Glutamatergic neuron (in vitro differentiated cells): ENCODE measurements around the gene CTBP2. TPM values are rescaled to one million over a fixed set of nuclear protein-coding genes. Genes with fewer than 3 reads are reported as not detected.

ENCODE experiments used
- DNase-seq: peaks from one replicate; pipeline ENCODE4 v3.0.0; 2022
- H3K27ac Mint-ChIP-seq: one replicate; pipeline ENCODE4 v1.8.0; 2020; ENCODE audit warnings: mild to moderate bottlenecking, mixed read lengths, inconsistent platforms; ENCODE audit not compliant: unreplicated experiment
- H3K27me3 Mint-ChIP-seq: one replicate; pipeline ENCODE4 v1.8.0; 2020; ENCODE audit warnings: mild to moderate bottlenecking, moderate library complexity, mixed read lengths, inconsistent platforms; ENCODE audit not compliant: unreplicated experiment
- H3K36me3 Mint-ChIP-seq: one replicate; pipeline ENCODE4 v1.8.0; 2020; ENCODE audit warnings: mild to moderate bottlenecking, mixed read lengths, inconsistent platforms; ENCODE audit not compliant: unreplicated experiment
- H3K4me1 Mint-ChIP-seq: one replicate; pipeline ENCODE4 v1.8.0; 2020; ENCODE audit warnings: mild to moderate bottlenecking, low read depth, mixed read lengths, inconsistent platforms; ENCODE audit not compliant: unreplicated experiment
- H3K4me3 Mint-ChIP-seq: one replicate; pipeline ENCODE4 v1.8.0; 2020; ENCODE audit warnings: mild to moderate bottlenecking, mixed read lengths, inconsistent platforms; ENCODE audit not compliant: unreplicated experiment
- H3K9me3 Mint-ChIP-seq: one replicate; pipeline ENCODE4 v1.8.0; 2020; ENCODE audit warnings: mild to moderate bottlenecking, moderate library complexity, mixed read lengths, inconsistent platforms; ENCODE audit not compliant: unreplicated experiment
- CTCF ChIP-seq: fragments of 200-600 bp; sonication (generic); IDR thresholded peaks from one replicate; pipeline ENCODE4 v1.5.0; 2021; ENCODE audit not compliant: partially characterized antibody, unreplicated experiment
- total RNA-seq: library from RNA; stranded (reverse); fragmentation: NEBNext Ultra II Directional; extraction: Animal tissue kit (Norgen Biotek cat#: 25700); gene quantifications from one replicate; pipeline ENCODE4 v1.2.1, GENCODE V29; 2021; ENCODE audit not compliant: unreplicated experiment

Gene CTBP2
- total RNA-seq, 1 donor from 2014 or later, result 174 TPM

DNA sequence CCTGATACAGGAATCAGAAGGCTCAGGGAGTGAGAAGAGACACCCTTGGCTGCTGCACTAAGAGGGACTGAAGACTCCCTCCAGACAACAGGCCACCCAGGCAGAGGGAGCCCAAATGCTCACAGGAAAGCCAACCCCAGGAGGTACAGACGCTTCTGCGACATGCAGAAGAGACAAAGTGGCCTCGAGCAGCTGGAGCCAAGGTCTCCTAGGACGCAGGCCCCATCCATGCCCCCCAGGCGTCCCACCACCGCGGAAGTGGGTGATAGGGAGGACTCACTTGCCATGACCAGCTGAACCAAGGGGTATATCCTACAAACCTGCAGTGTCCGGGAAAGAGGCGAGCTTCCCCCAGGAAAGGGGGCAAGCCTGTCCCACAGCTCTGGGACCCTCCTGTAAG lies 56.9 kb downstream of the CTBP2 start:
- Mint-ChIP-seq H3K4me3 (peak overlapping the region; percentile 46), H3K4me1 (peaks cover 69% of the 10 kb centered on the region), H3K36me3 (peaks cover 15% of the 10 kb centered on the region), H3K27me3 (peaks cover 7% of the 10 kb centered on the region), H3K9me3 (peaks cover 16% of the 10 kb centered on the region), H3K27ac (peak overlapping the region; percentile 79)
- TF ChIP-seq CTCF, result no peak
- no peak for DNase-seq

- peaks cover 70% of the 10 kb centered on the region for H3K4me1 Mint-ChIP-seq
- peaks cover 7% of the 10 kb centered on the region for H3K27me3 Mint-ChIP-seq
- TF ChIP-seq CTCF, result no peak
- H3K9me3 Mint-ChIP-seq, result peaks cover 16% of the 10 kb centered on the region
- DNase-seq, result no peak
- H3K36me3 Mint-ChIP-seq, result peaks cover 8% of the 10 kb centered on the region
- peak overlapping the region; percentile 79 for H3K27ac Mint-ChIP-seq
- peak overlapping the region; percentile 46 for H3K4me3 Mint-ChIP-seq
Measured at GRCh38 chr10:125102821-125103220, 57.5 kb downstream of the CTBP2 start.

- peaks cover 3% of the 10 kb centered on the region for H3K36me3 Mint-ChIP-seq
- peak overlapping the region; percentile 79 for H3K27ac Mint-ChIP-seq
- H3K27me3 Mint-ChIP-seq, result peaks cover 9% of the 10 kb centered on the region
- H3K9me3 Mint-ChIP-seq, result peaks cover 16% of the 10 kb centered on the region
- TF ChIP-seq CTCF, result no peak
- DNase-seq, result peak; percentile 62
- H3K4me3 Mint-ChIP-seq, result peak overlapping the region; percentile 22
- H3K4me1 Mint-ChIP-seq, result peaks cover 70% of the 10 kb centered on the region
Measured at GRCh38 chr10:125102246-125102645, 58.1 kb downstream of the CTBP2 start.

DNA sequence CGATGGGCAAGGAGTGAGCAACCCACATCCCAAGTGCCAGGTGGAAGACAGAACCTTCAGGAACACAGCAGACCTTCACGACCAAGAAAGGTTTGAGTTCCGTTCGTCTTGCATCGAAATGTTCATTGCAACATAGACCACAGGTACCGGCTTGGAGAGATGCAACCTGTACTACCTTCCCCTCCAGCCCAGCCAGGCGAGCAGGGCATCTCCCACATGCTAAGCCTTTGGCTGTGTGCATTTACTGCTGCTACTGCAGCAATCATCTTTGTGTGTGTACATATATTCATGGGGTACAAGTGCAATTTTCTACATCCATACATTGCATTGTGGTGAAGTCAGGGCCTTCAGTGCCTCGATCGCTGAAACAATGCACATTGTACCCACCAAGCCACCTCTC lies 58.8 kb downstream of the CTBP2 start:
- H3K4me3 Mint-ChIP-seq, result peak overlapping the region; percentile 22
- peaks cover 17% of the 10 kb centered on the region for H3K9me3 Mint-ChIP-seq
- peaks cover 75% of the 10 kb centered on the region for H3K4me1 Mint-ChIP-seq
- no peaks in the 10 kb centered on the region for H3K36me3 Mint-ChIP-seq
- peaks cover 9% of the 10 kb centered on the region for H3K27me3 Mint-ChIP-seq
- DNase-seq, result no peak
- peak overlapping the region; percentile 79 for H3K27ac Mint-ChIP-seq
- no peak for TF ChIP-seq CTCF

GRCh38 chr10:125101049-125101448 lies 59.3 kb downstream of the CTBP2 start:
- Mint-ChIP-seq H3K27ac (peak overlapping the region; percentile 79), H3K9me3 (peaks cover 17% of the 10 kb centered on the region), H3K27me3 (peaks cover 9% of the 10 kb centered on the region), H3K4me3 (peak overlapping the region; percentile 20), H3K36me3 (no peaks in the 10 kb centered on the region), H3K4me1 (peaks cover 77% of the 10 kb centered on the region)
- TF ChIP-seq CTCF, result no peak
- DNase-seq, result no peak
